ENCODE results near the gene MLX.

DNA sequence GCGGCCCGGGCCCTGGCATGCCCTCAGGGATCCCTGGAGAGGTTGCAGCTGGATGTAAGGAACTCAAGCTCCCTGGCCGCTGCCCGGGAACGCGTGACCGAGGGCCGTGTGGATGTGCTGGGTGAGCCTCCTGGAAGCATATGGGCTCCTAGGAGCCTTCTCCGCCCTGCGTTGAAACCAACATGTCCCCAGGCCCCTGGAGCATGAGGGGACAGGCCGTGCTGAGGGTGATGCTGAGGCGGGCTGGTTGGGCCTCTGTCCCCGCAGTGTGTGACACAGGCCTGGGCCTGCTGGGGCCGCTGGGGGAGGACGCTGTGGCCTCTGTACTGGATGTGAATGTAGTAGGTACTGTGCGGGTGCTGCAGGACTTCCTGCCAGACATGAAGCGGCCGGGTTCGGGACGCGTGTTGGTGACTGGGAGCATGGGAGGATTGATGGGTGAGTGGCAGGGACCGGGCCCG, 19.9 kb upstream of the MLX start:
- TF ChIP-seq CTCF (IDR thresholded peaks at IDR 0.05) (no peak), POLR2A (IDR thresholded peaks at IDR 0.05) (no peak)

Measured in heart left ventricle (tissue), 13 donors.